Omental fat pad (tissue), 4 donors: ENCODE results near the gene OAT. TPM values are rescaled to one million over a fixed set of nuclear protein-coding genes. Genes with fewer than 3 reads are reported as not detected.

Experiments
- ATAC-seq: fragments of 150-250 bp; one replicate; pipeline ENCODE4 v1.9.1; 2016; ENCODE audit warnings: mild to moderate bottlenecking, moderate library complexity; ENCODE audit not compliant: low FRiP score
- DNase-seq: peaks from one replicate; pipeline ENCODE4 v3.0.0-alpha.2; 2019; ENCODE audit warnings: low spot score
- CTCF ChIP-seq, 3 donors: fragments of 450-650 bp; IDR thresholded peaks; one replicate each; pipeline ENCODE4 v1.5.1; 2016 to 2017; ENCODE audit warnings: antibody characterized with exemption in 3 of 3, mild to moderate bottlenecking in 3 of 3, moderate library complexity in 2 of 3
- total RNA-seq, 4 donors: library from RNA; depleted of rRNA; stranded (reverse); fragments of >200 nt; gene quantifications; one replicate each; pipeline ENCODE4 v1.1.0, GENCODE V29; 2016

OAT gene
- total RNA-seq, 4 donors from 2014 or later: 62.4 to 120 (median 85.3) TPM

- DNase-seq: no peak
- TF ChIP-seq CTCF (IDR thresholded peaks at IDR 0.05): no peak
- no peak for ATAC-seq
Observed at GRCh38 chr10:124364674-124365073, 54.0 kb downstream of the OAT start.

DNA sequence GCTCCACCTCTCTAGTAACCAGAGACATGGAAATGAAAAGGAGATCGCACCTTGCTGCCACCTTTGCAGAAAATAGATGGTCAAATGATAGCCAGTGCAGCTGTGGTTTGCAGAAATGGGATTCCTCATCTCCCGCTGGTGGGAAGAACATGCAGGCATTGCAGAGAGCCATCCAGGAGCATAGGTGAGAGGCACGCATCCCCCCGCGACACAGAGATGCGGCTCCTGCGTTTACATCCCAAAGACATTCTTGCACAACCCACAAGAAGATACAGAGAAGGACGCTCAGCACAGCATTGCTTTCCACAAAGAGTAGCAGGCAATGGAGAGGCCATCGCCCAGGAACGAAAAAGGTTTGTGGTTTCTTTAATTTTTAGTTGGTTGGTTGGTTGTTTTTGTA is 56.2 kb downstream of the OAT start:
- DNase-seq: no peak
- no peak for ATAC-seq
- TF ChIP-seq CTCF (IDR thresholded peaks at IDR 0.05): no peak

GRCh38 chr10:124359336-124359832 is 59.3 kb downstream of the OAT start:
- TF ChIP-seq CTCF (IDR thresholded peaks at IDR 0.05): no peak
- ATAC-seq (no peak), DNase-seq (no peak)

DNA sequence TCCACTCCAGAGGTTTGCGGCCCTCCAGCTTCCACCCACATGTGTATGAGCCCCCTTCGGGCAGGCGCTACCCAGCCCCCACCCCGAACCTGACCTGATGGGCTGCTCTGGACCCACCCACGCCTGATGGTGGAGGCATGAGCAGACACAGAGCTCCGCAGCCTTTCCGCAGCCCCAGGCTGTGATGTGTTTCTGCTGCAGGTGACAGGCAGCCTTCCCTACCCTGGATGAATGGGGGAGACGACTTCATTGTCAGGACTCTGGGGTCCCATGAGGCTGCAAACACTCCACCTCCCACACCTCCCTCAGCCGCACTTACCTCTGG is 61.2 kb downstream of the OAT start:
- peak; percentile 9 for DNase-seq
- ATAC-seq: no peak

GRCh38 chr10:124356701-124357560 is 61.8 kb downstream of the OAT start:
- peak; percentile 11 for DNase-seq
- ATAC-seq: no peak
- TF ChIP-seq CTCF (IDR thresholded peaks at IDR 0.05): no peak

More for the DNA sequence above, 61.2 kb downstream of the OAT start:
- no peak for TF ChIP-seq CTCF (IDR thresholded peaks at IDR 0.05)

GRCh38 chr10:124354411-124355382 is 64.0 kb downstream of the OAT start:
- TF ChIP-seq CTCF (IDR thresholded peaks at IDR 0.05): no peak
- ATAC-seq (peak; percentile 93), DNase-seq (peak; percentile 38)
